ENCODE results near the gene TMEM45A.

TMEM45A gene

GRCh38 chr3:100613721-100614390 lies 121.4 kb downstream of the TMEM45A start:
- no peak for DNase-seq (ENCODE audit: low spot score)

GRCh38 chr3:100614941-100615340 lies 122.5 kb downstream of the TMEM45A start:
- DNase-seq (ENCODE audit: low spot score), result no peak

GRCh38 chr3:100615684-100616083 lies 123.3 kb downstream of the TMEM45A start:
- no peak for DNase-seq (ENCODE audit: low spot score)

- DNase-seq (ENCODE audit: low spot score), result no peak
These were observed 128.8 kb downstream of the TMEM45A start for GRCh38 chr3:100621251-100621650.
